ENCODE data around the gene KCNQ1. TPM values are rescaled to one million over a fixed set of nuclear protein-coding genes. Genes with fewer than 3 reads are reported as not detected.

KCNQ1 gene
- total and polyA plus RNA-seq, 2 donors (not counting 3 experiments of a cell fraction or from before 2014, with no cell fraction given), result 0.07 to 0.09 TPM

GRCh38 chr11:2418693-2419360 lies 26.0 kb upstream of the KCNQ1 start:
- no TSS peak for BruUV-seq (replicated peaks)
- Histone ChIP-seq H3K4me3 (replicated peaks in 1 of 3; ENCODE audit: insufficient read depth in 1 of 3, low read depth in 1 of 3, low read length in 3 of 3) (no peak overlapping the region), H3K4me2 (ENCODE audit: insufficient read depth, low read length) (no peak overlapping the region), H3K79me2 (ENCODE audit: control insufficient read depth, insufficient read depth, low read length) (no peaks in the 10 kb centered on the region), H3K27me3 (ENCODE audit: control insufficient read depth in 2 of 2, insufficient read depth in 2 of 2, low read length in 2 of 2) (no peaks in the 10 kb centered on the region), H3K4me1 (ENCODE audit: control insufficient read depth, extremely low read depth, insufficient read depth, low read length) (no peaks in the 10 kb centered on the region), H3K27ac (ENCODE audit: insufficient read depth, low read depth, low read length) (no peak overlapping the region), H3K9me1 (replicated peaks; ENCODE audit: control insufficient read depth, extremely low read depth, insufficient read depth, low read length) (no peaks in the 10 kb centered on the region), H3K36me3 (ENCODE audit: control insufficient read depth in 2 of 2, extremely low read depth in 1 of 2, insufficient read depth in 2 of 2, low read length in 2 of 2) (no peaks in the 10 kb centered on the region), H2AFZ (ENCODE audit: low read depth, low read length) (no peak overlapping the region), H3K9ac (replicated peaks; ENCODE audit: extremely low read depth, insufficient read depth, low read length) (no peak overlapping the region), H4K20me1 (replicated peaks; ENCODE audit: control insufficient read depth, extremely low read depth, insufficient read depth, low read length) (no peaks in the 10 kb centered on the region), H3K9me3 (replicated peaks; ENCODE audit: control insufficient read depth, insufficient read depth, low read length) (no peaks in the 10 kb centered on the region)
- intact Hi-C loops (cut with micrococcal nuclease), result loop anchor here (1.0 to 2.0 kb wide), 4 partner anchors 19 to 222 kb away; partner anchors contain the start of gene TSSC4
- no peak for DNase-seq (ENCODE audit: low read depth, low spot score)
- dilution Hi-C loops (cut with MboI; ENCODE audit: extremely low pct_ligation_motif_present, low sequenced_read_pairs), result no loop called here
- ChIA-PET POLR2A (interaction anchor here (1.0 kb wide), 1 partner anchor 114 kb away, joined by 3 read pairs; no protein-coding TSS in a partner anchor), CTCF (interaction anchor here (0.6 to 10.1 kb wide), 35 partner anchors 10 to 766 kb away, joined by 3 to 829 read pairs (median 6); partner anchors contain the start of genes C11orf21, CD81, TSPAN32 and TSSC4)
- TF ChIP-seq FOS (IDR thresholded peaks at IDR 0.05; ENCODE audit: borderline replicate concordance, insufficient read depth, low read length), result no peak
- TF ChIP-seq, protein P1, sequence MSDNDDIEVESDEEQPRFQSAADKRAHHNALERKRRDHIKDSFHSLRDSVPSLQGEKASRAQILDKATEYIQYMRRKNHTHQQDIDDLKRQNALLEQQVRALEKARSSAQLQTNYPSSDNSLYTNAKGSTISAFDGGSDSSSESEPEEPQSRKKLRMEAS (IDR thresholded peaks at IDR 0.05; ENCODE audit: insufficient read depth, insufficient read length), result no peak
- no peak for TF ChIP-seq MYC (IDR thresholded peaks at IDR 0.05; ENCODE audit: low read depth, low read length)
- TF ChIP-seq POLR2A (IDR thresholded peaks at IDR 0.05; ENCODE audit: low read depth, low read length), result no peak
- no peak for TF ChIP-seq POLR2AphosphoS5 (IDR thresholded peaks at IDR 0.05; ENCODE audit: insufficient read depth, low read depth, low read length)
- no peak for TF ChIP-seq GATA2 (IDR thresholded peaks at IDR 0.05; ENCODE audit: insufficient read depth, insufficient read length, low read depth, low read length)
- no peak for TF ChIP-seq CTCF (IDR thresholded peaks at IDR 0.05; ENCODE audit: extremely low read depth in 1 of 2, insufficient read depth in 1 of 2, low read depth in 1 of 2, low read length in 2 of 2)
- no peak for TF ChIP-seq EZH2 (IDR thresholded peaks at IDR 0.05; ENCODE audit: borderline replicate concordance, low read depth, low read length, severe bottlenecking)
- TF ChIP-seq JUN (IDR thresholded peaks at IDR 0.05; ENCODE audit: borderline replicate concordance, insufficient read depth, insufficient read length, low read depth), result no peak
- no peak for FAIRE-seq
